Naive thymus-derived CD4-positive, alpha-beta T cell (primary cell): ENCODE results near the gene NT5C3B. TPM values are rescaled to one million over a fixed set of nuclear protein-coding genes. Genes with fewer than 3 reads are reported as not detected.
"Not testable (repeated sequence)": the region's sequence is repeated elsewhere in the genome, so short reads cannot be mapped to it uniquely, and the experiment has no call there.

Source experiments
- ATAC-seq: fragments of 150-1000 bp; cut with Tn5 transposase; 2 replicates; pipeline ENCODE4 v1.10.0; 2021; ENCODE audit warnings: mild to moderate bottlenecking, moderate library complexity
- CTCF ChIA-PET: fragments of 350-600 bp; sonication (Branson Sonifier 250); formaldehyde crosslinking; loops from one replicate; lab custom pipeline; 2021; ENCODE audit warnings: antibody characterized with exemption; lab: Charles Lee
- POLR2A ChIA-PET: fragments of 350-600 bp; sonication (Branson Sonifier 250); formaldehyde crosslinking; loops from one replicate; lab custom pipeline; 2021; ENCODE audit warnings: antibody characterized with exemption, inconsistent platforms; lab: Charles Lee
- DNase-seq, 9 donors: peaks; one replicate each; pipeline versions ENCODE4 v3.0.0 to v3.0.0-alpha.2; 2020 to 2022; ENCODE audit warnings: mixed read lengths in 1 of 9
- H3K27ac ChIP-seq: one replicate; pipeline ENCODE4 v1.7.0; 2013; ENCODE audit warnings: mild to moderate bottlenecking, low read depth, low read length, moderate library complexity
- H3K27me3 ChIP-seq, 2 donors: one replicate each; pipeline ENCODE4 v1.7.0; 2013; ENCODE audit warnings: low read length in 2 of 2, mild to moderate bottlenecking in 2 of 2, moderate library complexity in 2 of 2; ENCODE audit not compliant: control insufficient read depth in 2 of 2, insufficient read depth in 2 of 2
- H3K36me3 ChIP-seq, 3 experiments: 1 replicate in 2 of 3; 2 replicates in 1 of 3; pipeline ENCODE4 v1.7.0; 2013; ENCODE audit warnings: low read length in 3 of 3, mild to moderate bottlenecking in 3 of 3, moderate library complexity in 1 of 3; ENCODE audit not compliant: insufficient read depth in 3 of 3, control insufficient read depth in 2 of 3
- H3K4me1 ChIP-seq, 2 donors: one replicate each; pipeline ENCODE4 v1.7.0; 2013; ENCODE audit warnings: low read length in 2 of 2, mild to moderate bottlenecking in 2 of 2, moderate library complexity in 1 of 2; ENCODE audit not compliant: control insufficient read depth in 2 of 2, insufficient read depth in 2 of 2
- H3K4me3 ChIP-seq: 2 replicates; pipeline ENCODE4 v1.7.0; 2013; ENCODE audit warnings: mild to moderate bottlenecking, low read length
- H3K9me3 ChIP-seq, 3 experiments: 1 replicate in 2 of 3; 2 replicates in 1 of 3; pipeline ENCODE4 v1.7.0; 2013; ENCODE audit warnings: low read length in 3 of 3; ENCODE audit not compliant: control insufficient read depth in 2 of 3
- H3K27ac Mint-ChIP-seq, 9 donors: one replicate each; pipeline ENCODE4 v1.8.0; 2020 to 2022; ENCODE audit warnings: mixed read lengths in 9 of 9, mild to moderate bottlenecking in 8 of 9, moderate library complexity in 5 of 9, inconsistent platforms in 2 of 9
- H3K27me3 Mint-ChIP-seq, 5 donors: one replicate each; pipeline ENCODE4 v1.8.0; 2021 to 2022; ENCODE audit warnings: mixed read lengths in 5 of 5, mild to moderate bottlenecking in 1 of 5
- H3K36me3 Mint-ChIP-seq, 5 donors: one replicate each; pipeline ENCODE4 v1.8.0; 2020 to 2022; ENCODE audit warnings: mixed read lengths in 5 of 5, mild to moderate bottlenecking in 3 of 5, inconsistent platforms in 1 of 5
- H3K4me1 Mint-ChIP-seq, 7 donors: one replicate each; pipeline ENCODE4 v1.8.0; 2020 to 2022; ENCODE audit warnings: mixed read lengths in 7 of 7, mild to moderate bottlenecking in 3 of 7, inconsistent platforms in 1 of 7
- H3K4me3 Mint-ChIP-seq, 10 donors: one replicate each; pipeline ENCODE4 v1.8.0; 2020 to 2022; ENCODE audit warnings: mild to moderate bottlenecking in 10 of 10, mixed read lengths in 10 of 10, moderate library complexity in 6 of 10, inconsistent platforms in 2 of 10
- H3K9me3 Mint-ChIP-seq, 11 donors: one replicate each; pipeline ENCODE4 v1.8.0; 2020 to 2022; ENCODE audit warnings: mixed read lengths in 11 of 11, mild to moderate bottlenecking in 4 of 11, inconsistent platforms in 1 of 11, moderate library complexity in 1 of 11
- intact Hi-C, 2 donors: fragments of 100-400 bp; cut with micrococcal nuclease; formaldehyde crosslinking; loops; one replicate each; pipeline ENCODE4 v1.15.1; 2023
- polyA plus RNA-seq, 2 donors: library from polyadenylated mRNA; unstranded; fragments of 300-500 nt; fragmentation: Illumina TruSeq; gene quantifications; one replicate each; pipeline ENCODE4 v1.2.3, GENCODE V29; 2021
- total RNA-seq, 6 experiments: library from RNA in 5 of 6; stranded (reverse) in 5 of 6; gene quantifications; 1 replicate in 5 of 6; 2 replicates in 1 of 6; pipeline ENCODE4 v1.2.3 and lab custom pipeline; 2021 to 2026

The NT5C3B gene
- total and polyA plus RNA-seq, 7 experiments from 2014 or later = 26.8 to 66.7 (median 38.8) TPM

DNA sequence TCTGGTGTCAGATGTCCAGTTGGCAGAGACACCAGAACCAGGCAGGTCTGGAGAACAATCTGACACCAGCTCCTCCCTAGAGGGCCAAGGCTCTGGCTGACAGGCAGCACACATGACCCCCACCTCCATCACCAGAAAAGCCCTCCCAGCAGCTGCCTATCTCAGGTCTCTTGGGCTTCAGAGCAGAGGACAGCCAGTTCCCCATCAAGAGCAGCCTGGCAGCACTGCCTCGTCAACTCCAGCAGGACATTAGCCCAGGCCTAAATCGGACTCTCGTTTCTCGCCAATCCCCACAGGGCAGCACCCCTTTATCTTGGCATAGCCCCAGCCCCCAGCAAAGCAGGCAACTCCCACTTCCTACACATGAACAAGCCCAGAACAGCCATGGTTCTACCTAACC, 53.9 kb downstream of the NT5C3B start:
- peaks cover 0 to 6% of the 10 kb centered on the region in 2 donors for H3K27me3 ChIP-seq
- ATAC-seq (no peak), DNase-seq (no peak)
- Mint-ChIP-seq H3K9me3 (no peaks in the 10 kb centered on the region), H3K27ac (no peak overlapping the region), H3K36me3 (no peaks in the 10 kb centered on the region), H3K27me3 (peaks cover 16 to 37% (median 21%) of the 10 kb centered on the region in 5 donors), H3K4me3 (no peak overlapping the region), H3K4me1 (peaks cover 0 to 19% (median 11%) of the 10 kb centered on the region in 7 donors)
- intact Hi-C loops = no loop called here
- no peaks in the 10 kb centered on the region for H3K9me3 ChIP-seq
- no peak overlapping the region for H3K27ac ChIP-seq
- ChIA-PET POLR2A (interaction anchor here (0.7 kb wide), 1 partner anchor 55 kb away, joined by 3 read pairs; no protein-coding TSS in a partner anchor), CTCF (no interaction called here)
- H3K36me3 ChIP-seq = no peaks in the 10 kb centered on the region
- no peak overlapping the region for H3K4me3 ChIP-seq
- peaks cover 0 to 11% of the 10 kb centered on the region in 2 donors for H3K4me1 ChIP-seq

DNA sequence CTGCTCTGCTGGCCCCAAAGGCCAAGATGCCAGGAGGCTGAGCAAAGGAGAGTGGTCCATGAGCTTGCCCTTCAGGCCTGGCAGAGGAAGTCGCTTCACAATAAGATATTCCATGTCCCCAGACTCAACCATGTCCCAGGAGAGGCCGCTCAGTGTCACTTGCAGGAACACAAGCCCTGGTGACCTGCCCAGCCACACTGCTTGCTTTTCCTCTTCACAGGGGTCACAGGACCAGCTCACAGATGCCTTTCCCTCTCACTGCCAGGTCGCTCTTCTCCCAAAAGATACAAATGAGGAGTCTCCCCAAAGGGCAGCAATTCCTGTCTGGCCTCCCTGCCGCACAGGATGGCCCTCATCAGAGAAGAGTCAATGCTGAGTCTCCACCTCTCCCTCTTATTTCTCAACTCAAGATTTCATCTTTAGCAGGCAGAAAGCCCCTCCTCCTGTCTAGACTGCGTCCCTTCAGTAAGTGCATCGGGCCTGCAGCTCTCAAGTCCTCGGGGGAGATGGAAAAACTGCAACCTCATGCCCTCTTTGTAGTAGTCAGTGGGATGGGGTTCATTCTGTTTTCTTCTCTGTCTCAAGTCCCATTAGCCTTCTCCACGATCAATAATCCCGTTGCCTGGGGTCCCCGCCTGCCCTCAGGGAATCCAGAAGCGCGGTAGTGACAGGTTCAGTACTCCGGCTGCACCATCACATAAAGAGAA, 54.5 kb downstream of the NT5C3B start:
- peaks cover 16 to 31% (median 21%) of the 10 kb centered on the region in 5 donors for H3K27me3 Mint-ChIP-seq
- Histone ChIP-seq H3K27ac (no peak overlapping the region), H3K9me3 (no peaks in the 10 kb centered on the region), H3K36me3 (no peaks in the 10 kb centered on the region), H3K4me3 (no peak overlapping the region), H3K27me3 (peaks cover 0 to 6% of the 10 kb centered on the region in 2 donors), H3K4me1 (peaks cover 0 to 11% of the 10 kb centered on the region in 2 donors)
- intact Hi-C loops = loop anchor here in 1 of 2 donors (1.0 kb wide), 1 partner anchor 43 kb away; no protein-coding TSS in a partner anchor
- ChIA-PET POLR2A (no interaction called here), CTCF (no interaction called here)
- no peak overlapping the region for H3K27ac Mint-ChIP-seq
- H3K9me3 Mint-ChIP-seq = no peaks in the 10 kb centered on the region
- no peaks in the 10 kb centered on the region for H3K36me3 Mint-ChIP-seq
- H3K4me1 Mint-ChIP-seq = peaks cover 0 to 14% (median 7%) of the 10 kb centered on the region in 7 donors
- ATAC-seq (no peak), DNase-seq (no peak)
- no peak overlapping the region for H3K4me3 Mint-ChIP-seq

DNA sequence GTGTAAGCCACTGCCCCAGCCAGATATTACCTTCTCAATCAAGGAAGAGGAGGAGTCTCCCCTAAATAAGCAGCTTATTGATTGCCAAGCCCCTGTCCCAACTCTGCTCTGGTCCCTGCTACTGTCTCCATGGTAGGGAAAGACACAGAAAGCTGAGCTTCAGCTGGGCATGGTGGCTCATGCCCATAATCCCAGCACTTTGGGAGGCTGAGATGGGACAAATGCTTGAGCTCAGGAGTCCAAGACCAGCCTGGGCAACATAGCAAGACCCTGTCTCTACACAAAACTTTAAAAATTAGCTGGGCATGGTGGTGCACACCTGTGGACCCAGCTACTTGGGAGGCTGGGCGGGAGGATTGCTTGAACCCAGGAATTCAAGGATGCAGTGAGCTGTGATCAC, 56.1 kb downstream of the NT5C3B start:
- ChIA-PET CTCF (interaction anchor here (0.9 kb wide), 1 partner anchor 39 kb away, joined by 3 read pairs; no protein-coding TSS in a partner anchor), POLR2A (interaction anchor here (0.6 kb wide), 1 partner anchor 627 kb away, joined by 3 read pairs; no protein-coding TSS in a partner anchor)
- peaks cover 0 to 8% (median under 1%) of the 10 kb centered on the region in 7 donors for H3K4me1 Mint-ChIP-seq
- Histone ChIP-seq H3K36me3 (no peaks in the 10 kb centered on the region), H3K27ac (no peak overlapping the region), H3K4me1 (peaks cover 0 to under 1% of the 10 kb centered on the region in 2 donors), H3K27me3 (peaks cover 0 to 3% of the 10 kb centered on the region in 2 donors), H3K9me3 (no peaks in the 10 kb centered on the region), H3K4me3 (no peak overlapping the region)
- intact Hi-C loops = no loop called here
- no peak for DNase-seq
- H3K27me3 Mint-ChIP-seq = peaks cover 16 to 29% (median 25%) of the 10 kb centered on the region in 5 donors
- ATAC-seq = no peak
- no peak overlapping the region for H3K4me3 Mint-ChIP-seq
- H3K36me3 Mint-ChIP-seq = peaks cover 0 to 3% (median 0%) of the 10 kb centered on the region in 5 donors
- H3K9me3 Mint-ChIP-seq = no peaks in the 10 kb centered on the region
- H3K27ac Mint-ChIP-seq = no peak overlapping the region

DNA sequence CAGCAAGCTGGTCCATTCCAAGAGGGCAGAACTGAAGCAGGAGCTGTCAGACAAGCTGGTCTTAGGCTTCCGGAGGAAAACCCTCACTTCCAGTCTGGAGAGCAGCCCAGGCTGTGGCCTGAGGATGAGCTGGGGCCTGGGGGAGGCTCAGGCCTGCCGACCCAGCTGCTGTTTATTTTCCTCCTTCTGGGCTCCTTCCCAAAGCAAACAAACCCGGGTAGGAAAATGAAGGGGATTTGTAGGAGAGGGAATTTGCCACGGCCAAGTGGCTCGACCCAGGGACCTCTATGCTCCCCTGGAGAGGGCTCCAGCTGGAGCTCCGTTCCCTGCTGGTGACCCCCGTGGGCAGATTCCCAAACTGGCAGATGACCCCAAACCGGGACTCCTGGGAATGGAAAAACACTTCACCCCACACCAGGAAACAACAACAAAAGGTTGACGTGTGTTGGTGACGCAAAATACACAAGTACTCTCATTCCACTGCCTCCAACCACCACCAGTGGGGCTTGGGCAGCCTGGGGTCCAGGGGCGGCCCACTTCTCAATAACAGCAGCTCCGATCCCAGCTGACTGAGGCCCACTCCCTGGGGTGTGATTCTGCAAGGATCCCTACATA, 58.4 kb downstream of the NT5C3B start:
- Mint-ChIP-seq H3K27me3 (peaks cover 6 to 17% (median 14%) of the 10 kb centered on the region in 5 donors), H3K27ac (no peak overlapping the region), H3K36me3 (peaks cover 0 to 3% (median 0%) of the 10 kb centered on the region in 5 donors), H3K4me1 (no peaks in the 10 kb centered on the region), H3K9me3 (no peaks in the 10 kb centered on the region), H3K4me3 (peak overlapping the region in 1 of 10 donors; percentile 25)
- DNase-seq (no peak), ATAC-seq (no peak)
- no peaks in the 10 kb centered on the region for H3K36me3 ChIP-seq
- ChIA-PET POLR2A (no interaction called here), CTCF (no interaction called here)
- no peaks in the 10 kb centered on the region for H3K9me3 ChIP-seq
- no peak overlapping the region for H3K27ac ChIP-seq
- no peaks in the 10 kb centered on the region for H3K27me3 ChIP-seq
- intact Hi-C loops = no loop called here
- H3K4me3 ChIP-seq = no peak overlapping the region
- no peaks in the 10 kb centered on the region for H3K4me1 ChIP-seq

DNA sequence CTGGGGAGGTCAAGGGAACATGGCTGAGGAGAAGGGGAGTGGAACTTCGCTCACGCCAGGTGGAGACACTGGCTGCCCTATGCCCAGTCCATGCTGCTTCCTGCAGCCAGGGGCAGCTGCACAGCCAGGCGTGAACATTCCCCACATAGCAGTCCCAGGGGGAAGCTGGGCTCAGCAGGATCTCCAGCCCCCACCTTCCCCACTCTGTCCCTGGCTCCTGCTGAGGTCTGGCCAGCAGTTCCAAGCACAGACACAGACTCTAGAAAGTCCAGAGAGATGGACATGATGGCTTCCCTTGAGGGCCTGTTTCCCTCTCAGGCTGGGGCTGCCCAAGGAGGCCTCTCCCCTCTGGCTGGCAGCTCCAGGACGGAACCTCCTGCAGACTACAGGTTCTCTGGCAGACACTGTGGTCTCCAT, 58.9 kb downstream of the NT5C3B start:
- H3K9me3 Mint-ChIP-seq = no peaks in the 10 kb centered on the region

DNA sequence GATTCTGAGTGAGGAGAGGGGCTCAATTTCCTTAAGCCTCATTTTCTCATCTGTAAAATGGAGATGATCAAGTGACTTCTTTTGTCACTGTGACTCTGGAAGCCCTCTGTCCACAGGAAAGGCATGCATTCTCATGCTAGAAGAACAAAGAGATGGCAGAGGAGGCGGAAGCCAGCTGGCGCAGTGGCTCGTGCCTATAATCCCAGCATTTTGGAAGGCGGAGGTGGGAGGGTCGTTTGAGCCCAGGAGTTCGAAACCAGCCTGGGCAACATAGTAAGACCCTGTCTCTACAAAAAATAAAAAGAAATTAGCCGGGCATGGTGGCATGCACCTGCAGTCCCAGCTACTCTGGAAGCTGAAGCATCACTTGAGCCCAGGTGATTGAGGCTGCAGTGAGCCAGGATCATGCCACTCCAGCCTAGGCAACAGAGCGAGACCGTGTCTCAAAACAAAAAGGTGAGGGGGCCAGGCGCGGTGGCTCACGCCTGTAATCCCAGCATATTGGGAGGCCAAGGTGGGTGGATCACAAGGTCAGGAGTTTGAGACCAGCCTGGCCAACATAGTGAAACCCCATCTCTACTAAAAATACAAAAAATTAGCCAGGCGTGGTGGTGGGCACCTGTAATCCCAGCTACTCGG, 59.7 kb downstream of the NT5C3B start:
- H3K9me3 ChIP-seq, H3K36me3 Mint-ChIP-seq, DNase-seq, ATAC-seq, H3K4me1 ChIP-seq, H3K36me3 ChIP-seq, H3K27me3 Mint-ChIP-seq, H3K27ac ChIP-seq, H3K4me3 ChIP-seq, H3K9me3 Mint-ChIP-seq, CTCF ChIA-PET, H3K27ac Mint-ChIP-seq, intact Hi-C loops, H3K4me1 Mint-ChIP-seq, H3K4me3 Mint-ChIP-seq, H3K27me3 ChIP-seq: not testable (repeated sequence)
- POLR2A ChIA-PET = interaction anchor here (0.8 kb wide), 1 partner anchor 87 kb away, joined by 3 read pairs; no protein-coding TSS in a partner anchor

More for the DNA sequence above, 58.9 kb downstream of the NT5C3B start:
- Mint-ChIP-seq H3K27ac (no peak overlapping the region), H3K36me3 (peaks cover 0 to 3% (median 0%) of the 10 kb centered on the region in 5 donors), H3K4me3 (no peak overlapping the region), H3K4me1 (no peaks in the 10 kb centered on the region), H3K27me3 (peaks cover 4 to 13% (median 10%) of the 10 kb centered on the region in 5 donors)
- POLR2A ChIA-PET = no interaction called here
- intact Hi-C loops = no loop called here
- H3K9me3 ChIP-seq = no peaks in the 10 kb centered on the region
- no peak for ATAC-seq
- no peaks in the 10 kb centered on the region for H3K27me3 ChIP-seq
- no peaks in the 10 kb centered on the region for H3K36me3 ChIP-seq
- no peak for DNase-seq
- CTCF ChIA-PET = no interaction called here
- no peak overlapping the region for H3K4me3 ChIP-seq
- no peaks in the 10 kb centered on the region for H3K4me1 ChIP-seq
- H3K27ac ChIP-seq = no peak overlapping the region
